22Rv1 (cell line): Measurements from ENCODE around the gene IGSF3.

Source experiments
- H3K27ac ChIP-seq: fragments of 450-650 bp; 2 replicates; pipeline ENCODE4 v1.5.1; 2017
- ZFX ChIP-seq: fragments of 450-650 bp; IDR thresholded peaks from 2 replicates; pipeline ENCODE4 v1.6.1; 2017; ENCODE audit warnings: antibody characterized with exemption, borderline replicate concordance
- TF ChIP-seq, protein P1 (sequence below): fragments of 450-650 bp; IDR thresholded peaks from 2 replicates; pipeline ENCODE4 v1.5.1; 2017; ENCODE audit warnings: mild to moderate bottlenecking

The IGSF3 gene

DNA sequence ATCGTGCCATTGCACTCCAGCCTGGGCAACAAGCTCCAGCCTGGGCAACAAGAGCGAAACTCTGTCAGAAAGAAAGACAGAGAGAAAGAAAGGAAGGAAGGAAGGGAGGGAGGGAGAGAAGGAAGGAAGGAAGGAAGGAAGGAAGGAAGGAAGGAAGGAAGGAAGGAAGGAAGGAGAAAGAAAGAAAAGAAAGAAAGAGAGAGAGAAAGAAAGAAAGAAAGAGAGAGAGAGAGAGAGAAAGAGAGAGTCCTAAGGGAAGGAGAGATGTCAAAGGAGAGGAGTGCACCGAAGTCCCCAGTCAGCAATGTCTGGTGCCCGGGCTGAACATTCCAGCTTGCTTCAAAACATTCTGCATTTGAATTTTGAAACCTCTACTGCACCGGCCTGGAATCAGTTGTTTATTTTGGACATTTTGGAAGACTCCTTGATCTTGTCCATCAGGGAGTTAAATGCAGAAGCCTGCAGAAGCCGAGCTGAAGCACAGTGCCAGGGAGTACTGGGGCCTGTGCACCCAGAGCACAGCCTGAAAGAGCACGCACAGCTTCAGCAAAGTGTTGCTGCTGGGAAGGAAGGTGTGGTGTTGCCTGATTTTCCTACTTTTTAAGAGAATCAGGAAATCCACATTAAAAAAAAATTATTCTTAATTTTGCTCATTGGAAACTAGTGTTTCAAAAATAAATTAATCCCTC is 3.7 kb upstream of the IGSF3 start:
- TF ChIP-seq, protein P1, sequence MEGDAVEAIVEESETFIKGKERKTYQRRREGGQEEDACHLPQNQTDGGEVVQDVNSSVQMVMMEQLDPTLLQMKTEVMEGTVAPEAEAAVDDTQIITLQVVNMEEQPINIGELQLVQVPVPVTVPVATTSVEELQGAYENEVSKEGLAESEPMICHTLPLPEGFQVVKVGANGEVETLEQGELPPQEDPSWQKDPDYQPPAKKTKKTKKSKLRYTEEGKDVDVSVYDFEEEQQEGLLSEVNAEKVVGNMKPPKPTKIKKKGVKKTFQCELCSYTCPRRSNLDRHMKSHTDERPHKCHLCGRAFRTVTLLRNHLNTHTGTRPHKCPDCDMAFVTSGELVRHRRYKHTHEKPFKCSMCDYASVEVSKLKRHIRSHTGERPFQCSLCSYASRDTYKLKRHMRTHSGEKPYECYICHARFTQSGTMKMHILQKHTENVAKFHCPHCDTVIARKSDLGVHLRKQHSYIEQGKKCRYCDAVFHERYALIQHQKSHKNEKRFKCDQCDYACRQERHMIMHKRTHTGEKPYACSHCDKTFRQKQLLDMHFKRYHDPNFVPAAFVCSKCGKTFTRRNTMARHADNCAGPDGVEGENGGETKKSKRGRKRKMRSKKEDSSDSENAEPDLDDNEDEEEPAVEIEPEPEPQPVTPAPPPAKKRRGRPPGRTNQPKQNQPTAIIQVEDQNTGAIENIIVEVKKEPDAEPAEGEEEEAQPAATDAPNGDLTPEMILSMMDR = no peak
- H3K27ac ChIP-seq = no peak overlapping the region

DNA sequence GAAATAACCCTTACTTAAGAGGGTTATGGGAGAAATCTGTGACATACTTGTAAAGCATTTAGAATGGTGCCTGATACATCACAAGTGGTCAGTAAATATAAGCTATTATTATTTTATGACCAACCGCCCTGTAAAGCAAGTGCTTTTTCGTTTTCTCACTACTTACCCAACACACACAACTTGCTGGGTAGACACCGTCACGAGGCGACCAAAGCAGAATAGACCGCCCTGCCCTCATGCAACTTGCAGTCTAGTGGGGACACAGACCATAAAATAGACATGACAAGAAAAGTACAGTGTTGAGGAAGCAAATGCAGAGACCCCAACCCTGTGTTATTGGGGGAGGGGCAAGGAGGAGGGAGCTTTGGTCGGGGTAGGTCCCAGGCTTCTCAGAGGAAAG is 744 bp upstream of the IGSF3 start:
- no peak overlapping the region for H3K27ac ChIP-seq
- TF ChIP-seq ZFX = no peak
- TF ChIP-seq, protein P1 = no peak

DNA sequence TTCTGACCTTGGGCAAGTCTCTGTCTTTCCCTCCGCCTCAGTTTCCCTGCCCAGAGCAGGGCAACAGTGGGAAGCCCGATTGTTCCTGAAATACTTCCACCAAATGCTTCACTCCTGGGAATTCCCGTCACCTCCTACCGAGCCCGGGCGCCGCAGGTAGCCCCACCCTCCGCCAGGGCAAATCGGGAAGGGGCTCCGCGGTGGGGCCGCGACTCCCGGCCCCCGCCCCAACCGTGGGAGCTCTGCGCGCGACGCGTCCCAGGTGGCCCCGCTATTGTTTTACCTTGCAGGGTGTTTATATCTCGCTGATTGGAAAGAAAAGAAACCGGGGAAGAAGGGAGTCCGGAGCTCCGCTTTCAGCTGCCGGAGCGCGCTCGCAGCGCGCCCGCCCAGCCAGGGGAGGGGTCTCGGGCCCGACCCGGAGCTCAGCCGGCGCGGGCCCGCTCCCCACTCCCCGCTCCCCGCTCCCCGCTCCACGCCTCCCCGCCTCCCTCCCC is 407 bp downstream of the IGSF3 start:
- no peak for TF ChIP-seq ZFX
- TF ChIP-seq, protein P1 = no peak
- no peak overlapping the region for H3K27ac ChIP-seq

DNA sequence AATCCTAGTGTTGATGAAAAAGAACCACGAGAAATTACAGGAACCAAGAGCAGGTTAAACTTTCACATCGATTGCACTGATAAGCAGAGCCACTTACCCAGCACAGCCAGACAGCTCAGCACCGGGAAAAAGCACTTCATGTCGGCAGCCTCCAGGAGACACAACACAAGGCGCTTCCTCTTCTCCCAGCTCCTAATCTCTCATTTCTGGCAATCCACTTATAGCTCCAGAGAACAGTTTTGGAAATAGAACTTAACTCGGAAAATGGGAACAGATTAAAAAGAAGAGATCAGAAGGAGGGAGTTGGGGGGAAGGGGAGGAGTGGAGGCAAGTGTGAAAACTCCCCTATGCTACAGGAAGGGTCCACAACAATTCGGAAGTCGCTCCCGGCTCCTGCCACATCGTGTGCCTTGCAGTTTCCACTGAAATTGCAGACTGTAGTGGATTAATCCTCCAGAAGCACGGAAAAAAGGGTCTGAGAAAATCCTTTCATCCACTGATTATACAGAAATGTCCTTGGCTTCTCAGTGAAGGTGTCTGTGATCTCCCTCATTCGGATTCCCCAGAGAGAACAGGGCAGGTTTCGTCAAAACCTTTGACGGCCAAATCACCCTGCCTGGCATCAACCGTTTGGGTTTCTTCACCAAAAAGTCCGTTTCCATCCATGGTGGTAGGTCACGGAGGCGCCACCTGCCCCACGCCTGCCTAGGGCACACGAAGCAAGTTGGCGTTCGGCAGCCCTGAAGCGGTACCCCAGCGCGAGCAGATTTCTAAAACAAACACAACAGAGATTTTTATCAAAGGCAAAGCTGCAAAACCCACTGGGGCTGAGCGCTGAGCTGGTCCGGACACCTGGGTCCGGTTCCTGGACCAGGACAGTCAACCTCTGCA is 1.1 kb downstream of the IGSF3 start:
- no peak overlapping the region for H3K27ac ChIP-seq
- TF ChIP-seq ZFX = no peak
- TF ChIP-seq, protein P1 = no peak

DNA sequence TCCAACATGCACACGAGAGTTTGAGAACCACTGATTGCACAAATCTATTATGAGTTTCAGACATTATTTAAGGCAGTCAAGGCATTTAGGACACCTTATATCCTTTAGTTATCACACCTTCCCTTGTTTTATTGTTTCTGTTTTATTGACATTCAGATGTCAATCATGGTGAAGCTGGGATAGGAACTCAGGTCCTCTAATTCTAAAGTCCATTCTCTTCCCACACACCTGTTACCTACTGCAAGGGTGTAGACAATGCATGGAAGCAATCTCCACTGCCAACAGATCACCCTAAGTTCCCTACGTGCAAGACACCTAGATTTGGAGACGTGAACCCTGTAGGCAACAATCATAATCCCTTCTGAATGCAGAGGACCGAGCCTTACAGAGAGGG is 2.6 kb downstream of the IGSF3 start:
- no peak overlapping the region for H3K27ac ChIP-seq
- TF ChIP-seq, protein P1 = no peak
- TF ChIP-seq ZFX = no peak

DNA sequence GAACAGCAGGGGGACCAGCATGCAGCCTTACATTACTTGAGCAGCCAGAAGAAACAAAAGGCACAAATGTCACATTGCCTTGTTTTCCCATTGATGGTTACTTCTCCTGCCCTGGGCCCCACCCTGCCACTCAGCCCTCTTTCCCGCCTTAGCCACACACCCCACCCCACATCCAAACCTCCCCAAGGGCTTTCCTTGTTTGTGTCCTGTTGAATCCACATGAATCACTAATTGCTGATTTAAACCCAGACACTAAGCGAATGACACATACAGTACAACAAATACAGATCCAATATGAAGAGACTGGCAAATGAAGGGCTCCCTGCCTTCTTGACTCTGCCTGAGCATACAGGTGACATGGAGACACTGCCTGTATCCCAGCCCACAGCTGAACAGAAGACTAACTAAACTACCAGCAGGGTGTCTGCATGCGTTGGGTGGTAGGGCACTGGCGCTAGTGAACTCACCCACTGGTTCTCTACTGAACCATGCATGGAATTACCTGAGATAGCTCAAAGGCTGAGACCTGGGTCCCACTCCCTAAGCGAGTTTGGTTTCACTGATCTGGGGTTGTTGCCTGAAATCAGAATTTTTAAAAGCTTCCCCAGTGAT is 3.1 kb downstream of the IGSF3 start:
- H3K27ac ChIP-seq = no peak overlapping the region
- no peak for TF ChIP-seq ZFX
- TF ChIP-seq, protein P1 = no peak

DNA sequence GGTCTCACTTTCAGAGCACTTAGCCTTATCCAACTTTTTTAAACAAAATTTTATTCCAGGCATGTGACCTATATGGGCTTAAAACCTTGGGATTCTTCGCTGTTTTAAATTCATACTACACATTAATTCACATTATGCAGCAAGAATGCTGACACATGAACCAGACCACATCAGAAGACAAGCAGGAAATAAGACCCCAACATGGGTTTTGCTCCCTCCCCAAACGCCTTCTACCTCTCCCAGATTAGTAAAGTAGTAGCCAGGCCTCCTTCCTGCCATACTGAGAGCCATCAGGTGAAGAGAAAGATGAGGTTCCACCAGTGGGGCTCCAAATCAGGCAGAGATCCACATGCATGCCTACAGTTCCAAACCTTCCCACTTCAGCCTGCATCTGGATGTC is 3.7 kb downstream of the IGSF3 start:
- H3K27ac ChIP-seq = no peak overlapping the region
- TF ChIP-seq, protein P1 = no peak
- no peak for TF ChIP-seq ZFX
